ENCODE measurements around the gene HSF5. TPM values are rescaled to one million over a fixed set of nuclear protein-coding genes. Genes with fewer than 3 reads are reported as not detected.
A peak's percentile ranks its signal among the peaks of the same experiment; 100 is the strongest.

Gene HSF5
- total and polyA plus RNA-seq, 2 of the 13 experiments (the other 11 are each of a cell fraction or from before 2014, with no cell fraction given) = not detected

DNA sequence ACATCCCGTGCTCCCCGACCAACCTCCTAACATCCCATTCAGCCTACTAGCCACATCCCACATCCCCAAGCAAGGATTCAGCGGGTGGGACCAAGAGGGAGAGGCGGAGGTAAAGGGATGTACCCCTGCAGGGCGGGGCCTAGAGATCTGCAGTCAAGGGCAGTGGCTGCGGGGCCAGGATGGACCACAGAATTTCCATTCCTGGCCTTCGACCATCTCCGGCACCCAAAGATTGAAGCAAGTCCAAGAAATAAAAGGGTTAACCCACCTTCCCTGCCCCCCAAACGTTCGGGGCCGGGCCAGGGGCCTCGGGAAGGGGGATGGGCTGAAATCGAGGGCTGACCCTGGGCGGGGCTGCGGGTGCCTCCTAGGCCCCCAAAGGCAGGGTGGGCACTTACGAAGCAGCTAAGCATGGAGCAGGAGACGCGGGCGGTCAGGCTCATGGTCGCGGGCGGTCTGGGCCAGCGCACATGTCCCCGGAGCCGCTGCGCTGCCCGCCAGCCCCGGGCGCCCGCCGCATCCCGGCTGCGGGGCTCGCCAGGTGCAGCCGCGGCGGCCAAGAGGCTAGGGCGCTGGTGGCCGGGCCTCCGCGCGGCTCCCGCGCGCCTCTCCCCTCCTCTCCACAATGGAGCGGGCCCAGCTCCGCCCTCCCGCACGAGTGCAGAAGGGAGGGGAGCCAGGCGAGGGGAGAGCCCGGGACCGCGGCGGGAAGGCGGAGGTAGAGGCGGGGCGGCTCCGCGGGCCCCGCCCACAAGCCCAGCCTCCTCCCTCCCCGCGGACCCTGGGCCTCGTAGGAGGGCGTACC is 26.0 kb upstream of the HSF5 start, which contains the start of gene MTMR4 (continued):
- TF ChIP-seq FOXK1 (CRISPR knock-in tag; IDR thresholded peaks at IDR 0.05; ENCODE audit: borderline replicate concordance, low read depth) (peak; percentile 40; the same call in 1 of the 2 replicates), RAD21 (CRISPR knock-in tag; IDR thresholded peaks at IDR 0.05) (peak; percentile 48; the same call in 1 of the 2 replicates), ZNF816 (CRISPR knock-in tag; IDR thresholded peaks at IDR 0.05; ENCODE audit: borderline replicate concordance) (no peak), ZNF431 (CRISPR knock-in tag; IDR thresholded peaks at IDR 0.05; ENCODE audit: borderline replicate concordance, low read depth) (no peak; the same call in 1 of the 2 replicates), ZSCAN25 (CRISPR knock-in tag; IDR thresholded peaks at IDR 0.05) (peak; percentile 58; the same call in 1 of the 2 replicates), ZNF251 (CRISPR knock-in tag; IDR thresholded peaks at IDR 0.05) (no peak), SMARCC2 (IDR thresholded peaks at IDR 0.05) (no peak), ZEB1 (IDR thresholded peaks at IDR 0.05; ENCODE audit: insufficient replicate concordance, low read depth) (no peak), GLI4 (CRISPR knock-in tag; IDR thresholded peaks at IDR 0.05; ENCODE audit: borderline replicate concordance) (peak; percentile 79; the same call in 1 of the 2 replicates), EP300 (IDR thresholded peaks at IDR 0.05; ENCODE audit: low read depth in 2 of 2, low read length in 2 of 2) (peak in 1 of 2 experiments; percentile 22; a peak in 1 of 4 replicates), EP300 (CRISPR knock-in tag; IDR thresholded peaks at IDR 0.05; ENCODE audit: borderline replicate concordance) (no peak; the same call in 1 of the 2 replicates), ZNF234 (CRISPR knock-in tag; conservative IDR thresholded peaks at IDR 0.05) (0 out of 2 replicates have a peak, but pooled peaks have one; percentile 63), ZNF383 (CRISPR knock-in tag; IDR thresholded peaks at IDR 0.05; ENCODE audit: borderline replicate concordance) (no peak), GABPB1 (CRISPR knock-in tag; IDR thresholded peaks at IDR 0.05) (peak; percentile 77; the same call in 1 of the 2 replicates), ZNF678 (CRISPR knock-in tag; IDR thresholded peaks at IDR 0.05) (no peak), ZNF879 (CRISPR knock-in tag; IDR thresholded peaks at IDR 0.05) (no peak), DBP (CRISPR knock-in tag; IDR thresholded peaks at IDR 0.05; ENCODE audit: not compliant biosample characterization) (no peak), PAXIP1 (CRISPR knock-in tag; conservative IDR thresholded peaks at IDR 0.05) (no peak), ZNF841 (CRISPR knock-in tag; IDR thresholded peaks at IDR 0.05; ENCODE audit: borderline replicate concordance) (no peak), SP5 (CRISPR knock-in tag; IDR thresholded peaks at IDR 0.05; ENCODE audit: borderline replicate concordance, low read depth) (peak; percentile 94), EED (CRISPR knock-in tag; IDR thresholded peaks at IDR 0.05) (0 out of 2 replicates have a peak, but pooled peaks have one; percentile 25), AHR (CRISPR knock-in tag; IDR thresholded peaks at IDR 0.05) (0 out of 2 replicates have a peak, but pooled peaks have one; percentile 55), PHB2 (IDR thresholded peaks at IDR 0.05; ENCODE audit: partially characterized antibody) (no peak), ZNF710 (CRISPR knock-in tag; IDR thresholded peaks at IDR 0.05; ENCODE audit: borderline replicate concordance) (no peak)

Measured in HepG2 (cell line).